ENCODE data around the gene MUC15.

DNA sequence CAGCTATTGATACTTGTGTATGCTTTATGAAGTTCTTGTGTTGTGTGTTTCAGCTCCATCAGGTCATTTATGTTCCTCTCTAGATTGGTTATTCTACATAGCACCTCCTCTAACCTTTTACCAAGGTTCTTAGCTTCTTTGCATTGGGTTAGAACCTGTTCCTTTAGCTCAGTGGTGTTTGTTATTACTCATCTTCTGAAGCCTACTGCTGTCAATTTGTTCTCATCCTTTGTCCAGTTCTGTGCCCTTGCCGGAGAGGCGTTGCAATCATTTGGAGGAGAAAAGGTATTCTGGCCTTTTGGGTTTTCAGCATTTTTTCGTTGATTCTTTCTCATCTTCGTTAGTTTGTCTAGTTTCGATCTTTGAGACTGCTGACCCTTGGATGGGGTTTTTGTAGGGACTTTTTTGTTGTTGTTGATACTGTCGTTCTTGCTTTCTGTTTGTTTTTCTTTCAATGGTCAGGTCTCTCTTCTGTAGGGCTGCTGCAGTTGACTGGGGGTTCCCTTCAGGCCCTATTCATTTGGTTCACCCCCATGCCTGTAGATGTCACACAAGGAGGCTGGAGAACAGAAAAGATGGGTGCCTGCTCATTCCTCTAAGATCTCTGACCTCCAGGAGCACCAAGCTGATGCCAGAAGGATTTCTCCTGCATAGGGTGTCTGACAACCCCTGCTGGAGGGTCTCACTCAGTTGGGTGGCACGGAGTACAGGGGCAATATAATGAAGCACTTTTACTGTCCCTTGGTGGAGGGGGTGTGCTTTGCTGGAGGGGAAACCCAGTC, 35.9 kb upstream of the MUC15 start:
- TF ChIP-seq, protein P1, sequence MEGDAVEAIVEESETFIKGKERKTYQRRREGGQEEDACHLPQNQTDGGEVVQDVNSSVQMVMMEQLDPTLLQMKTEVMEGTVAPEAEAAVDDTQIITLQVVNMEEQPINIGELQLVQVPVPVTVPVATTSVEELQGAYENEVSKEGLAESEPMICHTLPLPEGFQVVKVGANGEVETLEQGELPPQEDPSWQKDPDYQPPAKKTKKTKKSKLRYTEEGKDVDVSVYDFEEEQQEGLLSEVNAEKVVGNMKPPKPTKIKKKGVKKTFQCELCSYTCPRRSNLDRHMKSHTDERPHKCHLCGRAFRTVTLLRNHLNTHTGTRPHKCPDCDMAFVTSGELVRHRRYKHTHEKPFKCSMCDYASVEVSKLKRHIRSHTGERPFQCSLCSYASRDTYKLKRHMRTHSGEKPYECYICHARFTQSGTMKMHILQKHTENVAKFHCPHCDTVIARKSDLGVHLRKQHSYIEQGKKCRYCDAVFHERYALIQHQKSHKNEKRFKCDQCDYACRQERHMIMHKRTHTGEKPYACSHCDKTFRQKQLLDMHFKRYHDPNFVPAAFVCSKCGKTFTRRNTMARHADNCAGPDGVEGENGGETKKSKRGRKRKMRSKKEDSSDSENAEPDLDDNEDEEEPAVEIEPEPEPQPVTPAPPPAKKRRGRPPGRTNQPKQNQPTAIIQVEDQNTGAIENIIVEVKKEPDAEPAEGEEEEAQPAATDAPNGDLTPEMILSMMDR (conservative IDR thresholded peaks at IDR 0.05; ENCODE audit: low read depth, low read length), result no peak
- TF ChIP-seq EZH2 (IDR thresholded peaks at IDR 0.05; ENCODE audit: low read length, unreplicated experiment), result no peak

Data from PC-3 (cell line).